Karpas-422 (cell line): ENCODE data around the gene DPF3. TPM values are rescaled to one million over a fixed set of nuclear protein-coding genes. Genes with fewer than 3 reads are reported as not detected.

ENCODE experiments used
- DNase-seq: peaks from one replicate; pipeline ENCODE4 v3.0.0-alpha.2; 2015
- H2AFZ ChIP-seq: fragments of 200-600 bp; sonication (generic); 2 replicates; pipeline ENCODE4 v1.6.1; 2014; ENCODE audit warnings: antibody characterized with exemption, low read length, mixed read lengths
- H3K27ac ChIP-seq: fragments of 200-600 bp; sonication (generic); 2 replicates; pipeline ENCODE4 v1.5.1; 2014; ENCODE audit warnings: mild to moderate bottlenecking, low read length, moderate library complexity
- H3K27me3 ChIP-seq: fragments of 200-600 bp; sonication (generic); 2 replicates; pipeline ENCODE4 v1.6.1; 2014; ENCODE audit warnings: low read length, mixed read lengths
- H3K36me3 ChIP-seq: fragments of 200-600 bp; sonication (generic); 2 replicates; pipeline ENCODE4 v1.6.1; 2014; ENCODE audit warnings: low read length, mixed read lengths; ENCODE audit not compliant: insufficient read depth
- H3K4me1 ChIP-seq: fragments of 200-600 bp; sonication (generic); 2 replicates; pipeline ENCODE4 v1.6.1; 2014; ENCODE audit warnings: mild to moderate bottlenecking, low read length, mixed read lengths
- H3K4me2 ChIP-seq: fragments of 200-600 bp; sonication (generic); 2 replicates; pipeline ENCODE4 v1.6.1; 2014; ENCODE audit warnings: low read length, low read depth, mild to moderate bottlenecking; ENCODE audit not compliant: poor library complexity, severe bottlenecking
- H3K4me3 ChIP-seq: fragments of 200-600 bp; sonication (generic); 2 replicates; pipeline ENCODE4 v1.5.1; 2014; ENCODE audit warnings: mild to moderate bottlenecking, antibody characterized with exemption, low read length, mixed read lengths
- H3K79me2 ChIP-seq: fragments of 200-600 bp; sonication (generic); 2 replicates; pipeline ENCODE4 v1.6.1; 2014; ENCODE audit warnings: mild to moderate bottlenecking, low read length, mixed read lengths
- H3K9ac ChIP-seq: fragments of 200-600 bp; sonication (generic); 2 replicates; pipeline ENCODE4 v1.6.0; 2014; ENCODE audit warnings: low read length
- H3K9me2 ChIP-seq: fragments of 200-600 bp; sonication (generic), shearing (Covaris generic); replicated peaks from 2 replicates; pipeline ENCODE4 v1.6.0; 2014; ENCODE audit warnings: mild to moderate bottlenecking, low read length, moderate library complexity; ENCODE audit not compliant: insufficient read depth
- H3K9me3 ChIP-seq: fragments of 300-700, 200-600 bp; sonication (generic); 2 replicates; pipeline ENCODE4 v1.6.1; 2014; ENCODE audit warnings: low read length, mixed read lengths
- H4K20me1 ChIP-seq: fragments of 200-600 bp; sonication (generic); 2 replicates; pipeline ENCODE4 v1.6.1; 2014; ENCODE audit warnings: mild to moderate bottlenecking, antibody characterized with exemption, low read length, low read depth; ENCODE audit not compliant: insufficient read depth
- total RNA-seq: library from RNA; depleted of rRNA; stranded (reverse); fragments of >200 nt; shearing (Covaris generic); gene quantifications from 2 replicates; pipeline ENCODE4 v1.2.3, GENCODE V29; 2014; ENCODE audit warnings: low replicate concordance

The DPF3 gene
- total RNA-seq, 1 experiment from 2014 or later = 3.1 TPM

DNA sequence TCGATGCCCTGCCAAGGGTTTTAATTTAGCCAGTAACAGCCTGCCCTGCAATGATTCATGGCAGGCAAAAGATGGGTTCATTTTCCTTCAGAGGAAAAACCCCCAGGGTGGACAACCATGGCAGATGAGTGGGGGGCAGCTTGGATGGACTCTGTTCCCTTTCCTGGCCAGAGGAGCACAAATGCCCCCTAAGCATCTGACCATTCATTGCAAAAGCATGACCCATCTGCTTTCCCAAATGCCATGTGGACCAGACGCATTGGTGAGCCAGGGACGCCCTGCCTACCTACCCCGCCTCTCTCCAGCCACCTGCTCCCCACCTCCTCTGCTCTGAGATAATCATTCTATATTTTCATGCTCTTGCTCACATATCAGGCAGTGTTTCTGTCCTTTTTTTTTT, 281.9 kb downstream of the DPF3 start:
- no peak for DNase-seq
- Histone ChIP-seq H3K4me2 (no peak overlapping the region), H3K9ac (no peak overlapping the region), H3K27ac (no peak overlapping the region), H3K79me2 (no peaks in the 10 kb centered on the region), H3K4me3 (no peak overlapping the region), H3K27me3 (no peaks in the 10 kb centered on the region), H3K4me1 (no peaks in the 10 kb centered on the region), H4K20me1 (no peaks in the 10 kb centered on the region), H2AFZ (no peak overlapping the region), H3K36me3 (no peaks in the 10 kb centered on the region), H3K9me3 (no peaks in the 10 kb centered on the region), H3K9me2 (no peaks in the 10 kb centered on the region)

DNA sequence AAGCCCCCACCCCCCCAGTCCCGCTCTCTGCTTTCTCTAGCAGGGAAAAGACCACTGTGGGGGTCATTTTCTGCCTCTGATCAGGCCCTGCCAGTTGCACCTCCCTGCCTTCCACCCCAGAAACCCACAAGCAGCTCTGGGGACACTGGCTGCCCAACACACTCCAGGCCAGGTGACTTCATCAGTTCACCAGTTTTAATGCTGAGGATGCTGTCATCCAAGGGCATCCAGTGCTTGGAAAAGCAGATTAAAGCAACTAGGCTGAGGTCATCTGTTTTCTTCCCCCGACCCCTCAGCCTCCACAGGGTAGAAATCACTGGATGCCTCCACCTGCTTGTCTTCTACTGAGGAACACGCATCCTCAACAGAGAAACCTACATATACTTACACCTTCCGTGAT, 282.4 kb downstream of the DPF3 start:
- Histone ChIP-seq H3K4me3 (no peak overlapping the region), H3K27me3 (no peaks in the 10 kb centered on the region), H3K79me2 (no peaks in the 10 kb centered on the region), H2AFZ (no peak overlapping the region), H3K4me1 (no peaks in the 10 kb centered on the region), H3K9me2 (no peaks in the 10 kb centered on the region), H3K9ac (no peak overlapping the region), H3K4me2 (no peak overlapping the region), H4K20me1 (no peaks in the 10 kb centered on the region), H3K27ac (no peak overlapping the region), H3K9me3 (no peaks in the 10 kb centered on the region), H3K36me3 (no peaks in the 10 kb centered on the region)
- no peak for DNase-seq

DNA sequence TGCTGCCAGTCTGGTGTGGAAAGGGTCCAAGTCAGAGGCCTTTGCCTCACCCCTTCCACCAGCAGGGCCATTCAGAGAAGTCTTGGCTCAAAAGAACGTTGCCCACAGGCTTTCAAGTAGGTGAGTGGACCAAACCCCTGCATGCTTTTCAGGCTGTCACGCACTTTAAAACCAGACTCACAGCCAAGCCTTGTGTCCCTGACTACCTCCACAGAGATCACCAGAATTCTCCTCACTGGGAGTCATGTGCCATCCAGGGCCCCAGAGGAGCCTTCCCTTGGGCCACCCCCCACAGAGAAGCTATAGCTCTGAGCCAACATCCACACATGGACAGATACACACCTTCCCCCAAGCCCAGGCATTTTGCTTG, 283.1 kb downstream of the DPF3 start:
- no peak overlapping the region for H3K4me2 ChIP-seq
- DNase-seq = no peak
- no peak overlapping the region for H3K27ac ChIP-seq
- H3K4me3 ChIP-seq = no peak overlapping the region
- no peaks in the 10 kb centered on the region for H4K20me1 ChIP-seq
- H3K9me2 ChIP-seq = no peaks in the 10 kb centered on the region
- H3K27me3 ChIP-seq = no peaks in the 10 kb centered on the region
- no peaks in the 10 kb centered on the region for H3K4me1 ChIP-seq
- H3K36me3 ChIP-seq = no peaks in the 10 kb centered on the region
- H3K9ac ChIP-seq = no peak overlapping the region
- H3K9me3 ChIP-seq = no peaks in the 10 kb centered on the region
- no peak overlapping the region for H2AFZ ChIP-seq
- H3K79me2 ChIP-seq = no peaks in the 10 kb centered on the region

DNA sequence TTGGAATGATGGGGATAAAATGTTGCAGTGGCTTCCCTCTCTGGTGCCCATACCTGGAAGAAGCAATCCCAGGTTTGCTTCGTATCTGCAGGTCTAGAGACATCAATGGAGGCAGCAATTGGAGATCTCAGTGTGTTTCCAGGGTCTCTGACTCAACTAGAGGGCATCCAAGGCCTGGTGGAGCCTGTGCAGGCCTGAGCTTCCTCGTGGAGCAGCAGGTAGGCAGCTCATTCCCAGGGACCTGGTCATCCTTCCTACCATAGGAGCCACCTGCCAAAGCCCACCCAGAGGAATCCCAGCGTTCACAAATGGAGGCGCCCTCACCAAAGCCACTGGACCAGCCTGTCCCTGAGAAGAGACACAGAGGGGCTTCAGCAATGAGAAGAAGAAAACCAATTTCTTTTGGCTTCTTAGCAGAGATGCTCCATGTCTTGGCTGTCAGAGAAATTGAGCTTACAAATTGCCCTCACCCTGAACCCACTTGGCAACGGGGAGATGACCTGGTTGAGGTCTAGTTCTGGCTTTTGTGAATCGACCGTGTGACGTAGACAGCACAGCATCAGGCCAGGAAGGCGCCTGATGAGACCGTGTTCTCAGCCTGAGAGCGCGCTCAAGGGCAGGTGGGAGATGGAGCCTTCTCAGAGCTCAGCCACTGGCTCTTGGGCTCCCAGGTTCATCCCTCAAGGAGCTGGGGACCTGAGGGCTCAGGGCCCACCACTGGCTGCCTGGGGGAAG, 283.6 kb downstream of the DPF3 start:
- Histone ChIP-seq H3K9ac (no peak overlapping the region), H4K20me1 (no peaks in the 10 kb centered on the region), H3K4me1 (no peaks in the 10 kb centered on the region), H3K36me3 (no peaks in the 10 kb centered on the region), H3K4me2 (no peak overlapping the region), H3K27me3 (no peaks in the 10 kb centered on the region), H3K79me2 (no peaks in the 10 kb centered on the region), H3K9me3 (no peaks in the 10 kb centered on the region), H2AFZ (no peak overlapping the region), H3K9me2 (no peaks in the 10 kb centered on the region), H3K4me3 (no peak overlapping the region), H3K27ac (no peak overlapping the region)
- no peak for DNase-seq

DNA sequence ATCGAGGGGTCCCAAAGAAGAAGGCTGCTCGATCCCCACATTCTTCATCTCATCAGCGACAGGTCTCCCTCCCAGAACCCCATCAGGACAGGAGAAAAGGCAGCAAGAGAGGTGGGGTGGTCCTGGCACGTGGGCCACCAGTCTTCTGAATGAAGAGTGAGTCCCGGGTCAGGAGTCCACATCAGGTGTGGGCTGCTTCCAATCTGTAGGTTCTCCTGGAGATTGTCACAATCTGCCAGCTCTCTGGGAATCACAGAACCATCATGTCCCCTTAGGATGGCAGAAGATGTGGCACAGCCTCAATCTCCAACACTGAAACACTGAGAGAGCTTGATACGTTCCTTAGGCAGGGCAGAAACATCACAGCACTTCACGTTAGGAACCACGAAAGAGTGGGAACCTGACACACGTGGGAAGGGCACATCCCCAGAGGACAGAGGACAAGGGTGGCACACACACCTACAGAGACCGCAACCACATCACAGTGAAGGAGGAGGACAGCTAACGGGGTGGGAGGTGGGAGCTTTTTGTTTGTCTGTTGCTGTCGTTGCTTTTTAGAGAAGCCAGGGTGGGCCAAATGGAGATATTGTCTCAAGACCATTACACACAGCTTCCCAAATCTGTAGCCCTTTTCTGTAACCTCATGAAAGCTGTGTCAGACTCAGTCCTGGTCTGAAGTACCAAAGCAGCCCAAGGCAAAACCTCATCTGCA, 284.5 kb downstream of the DPF3 start:
- no peak overlapping the region for H3K9ac ChIP-seq
- H3K4me2 ChIP-seq = no peak overlapping the region
- no peaks in the 10 kb centered on the region for H4K20me1 ChIP-seq
- no peaks in the 10 kb centered on the region for H3K9me3 ChIP-seq
- H3K36me3 ChIP-seq = no peaks in the 10 kb centered on the region
- no peak overlapping the region for H2AFZ ChIP-seq
- no peak for DNase-seq
- no peaks in the 10 kb centered on the region for H3K27me3 ChIP-seq
- no peaks in the 10 kb centered on the region for H3K79me2 ChIP-seq
- H3K27ac ChIP-seq = no peak overlapping the region
- no peak overlapping the region for H3K4me3 ChIP-seq
- H3K9me2 ChIP-seq = no peaks in the 10 kb centered on the region
- no peaks in the 10 kb centered on the region for H3K4me1 ChIP-seq

DNA sequence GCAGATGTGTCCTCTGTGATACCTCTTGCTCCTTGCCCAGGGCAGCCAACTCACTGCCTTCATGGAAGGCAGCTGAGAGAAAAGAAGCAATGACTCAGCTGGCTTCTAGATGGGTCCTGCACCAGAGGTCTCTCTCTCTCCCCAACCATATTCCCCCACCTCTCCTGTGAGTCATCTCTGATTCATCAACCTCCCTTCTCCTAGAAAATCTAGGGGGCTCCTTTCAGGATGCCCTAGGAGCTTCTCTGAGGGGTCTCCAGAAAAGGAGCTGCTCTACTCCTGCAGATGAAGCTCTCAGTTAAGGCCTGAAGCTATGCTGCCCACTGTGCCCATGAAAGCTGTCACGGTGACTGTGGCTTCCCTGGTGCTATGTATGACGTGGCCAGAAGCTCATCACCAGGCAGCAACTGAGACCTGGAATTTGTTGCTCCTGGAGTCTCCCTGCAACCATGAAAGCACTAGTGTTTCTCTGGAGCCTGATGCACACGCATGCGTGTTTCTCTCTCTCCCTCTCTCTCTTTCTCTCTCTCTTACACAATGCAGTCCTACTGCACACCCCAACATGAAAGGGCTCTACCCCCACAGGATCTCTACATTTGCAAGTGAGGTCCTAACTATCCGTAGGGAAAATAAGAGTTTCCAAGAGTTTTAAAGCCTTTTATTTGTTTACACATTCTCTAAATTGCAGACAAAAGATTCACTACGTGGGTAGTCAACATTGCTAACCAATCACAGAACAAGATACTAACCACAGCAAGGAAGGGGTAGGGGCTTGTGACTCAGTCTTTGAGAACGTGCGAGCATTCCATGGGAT, 285.3 kb downstream of the DPF3 start:
- Histone ChIP-seq H3K36me3 (no peaks in the 10 kb centered on the region), H3K27ac (no peak overlapping the region), H3K4me2 (no peak overlapping the region), H3K79me2 (no peaks in the 10 kb centered on the region), H3K4me3 (no peak overlapping the region), H3K9ac (no peak overlapping the region), H3K9me3 (no peaks in the 10 kb centered on the region), H3K27me3 (no peaks in the 10 kb centered on the region), H4K20me1 (no peaks in the 10 kb centered on the region), H2AFZ (no peak overlapping the region), H3K9me2 (no peaks in the 10 kb centered on the region), H3K4me1 (no peaks in the 10 kb centered on the region)
- DNase-seq = no peak

DNA sequence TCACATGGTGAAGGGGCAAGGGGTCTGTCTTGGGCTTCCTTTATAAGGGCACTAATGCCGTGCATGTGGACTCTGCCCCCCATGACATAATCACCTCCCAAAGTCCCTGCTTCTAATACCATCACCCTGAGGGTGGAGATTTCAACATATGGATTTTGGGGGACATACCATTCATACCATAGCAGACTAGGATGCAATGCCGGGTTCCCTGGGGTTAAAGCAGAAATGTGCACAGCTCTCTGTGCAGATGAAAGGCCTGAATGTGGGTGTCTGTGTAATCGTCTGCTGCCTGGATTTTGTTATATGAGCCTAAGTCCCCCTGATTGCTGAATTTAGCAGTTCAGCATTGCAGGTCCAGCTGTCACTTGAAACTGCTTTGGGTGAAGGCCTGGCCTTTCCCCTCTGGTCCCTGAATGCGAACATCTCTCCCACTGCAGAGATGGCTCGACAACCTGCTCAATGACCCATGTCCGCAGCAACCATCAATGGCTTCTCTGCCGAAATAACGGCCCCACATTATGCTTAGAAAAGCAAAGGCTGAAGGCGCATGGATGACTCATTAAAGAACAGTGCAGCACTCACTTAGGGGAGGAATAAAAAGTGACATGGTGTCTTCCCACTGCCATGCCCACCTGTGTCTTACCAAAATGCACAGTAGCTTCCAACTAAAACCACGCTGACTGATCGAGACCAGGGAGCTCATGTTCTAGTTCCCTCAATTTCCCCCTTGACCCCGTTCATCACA, 286.3 kb downstream of the DPF3 start:
- H3K79me2 ChIP-seq = no peaks in the 10 kb centered on the region
- no peaks in the 10 kb centered on the region for H3K36me3 ChIP-seq
- H3K9me3 ChIP-seq = no peaks in the 10 kb centered on the region
- H3K4me1 ChIP-seq = no peaks in the 10 kb centered on the region
- no peak overlapping the region for H3K4me2 ChIP-seq
- no peaks in the 10 kb centered on the region for H4K20me1 ChIP-seq
- H3K9me2 ChIP-seq = no peaks in the 10 kb centered on the region
- no peaks in the 10 kb centered on the region for H3K27me3 ChIP-seq
- H3K9ac ChIP-seq = no peak overlapping the region
- no peak overlapping the region for H3K4me3 ChIP-seq
- no peak overlapping the region for H2AFZ ChIP-seq
- H3K27ac ChIP-seq = no peak overlapping the region
- no peak for DNase-seq

DNA sequence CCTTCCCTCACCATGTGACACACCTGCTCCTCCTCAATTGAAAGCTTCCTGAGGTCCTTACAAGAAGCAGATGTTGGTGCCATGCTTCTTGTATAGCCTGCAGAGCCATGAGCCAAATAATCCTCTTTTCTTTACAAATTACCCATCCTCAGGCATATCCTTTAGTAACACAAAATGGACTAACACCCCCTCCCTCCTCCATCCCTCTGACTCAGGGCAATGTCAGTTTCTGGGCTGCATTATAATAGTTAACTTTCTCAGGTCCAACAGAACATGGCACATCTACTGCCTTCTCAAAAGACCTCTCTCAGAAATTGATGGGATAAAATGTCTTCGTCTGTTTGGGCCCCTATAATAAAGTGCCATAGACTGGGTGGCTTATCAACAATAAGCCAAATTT, 287.0 kb downstream of the DPF3 start:
- Histone ChIP-seq H3K27me3 (no peaks in the 10 kb centered on the region), H3K9me3 (no peaks in the 10 kb centered on the region), H4K20me1 (no peaks in the 10 kb centered on the region), H3K36me3 (no peaks in the 10 kb centered on the region), H3K4me2 (no peak overlapping the region), H3K4me3 (no peak overlapping the region), H2AFZ (no peak overlapping the region), H3K27ac (no peak overlapping the region), H3K4me1 (no peaks in the 10 kb centered on the region), H3K9me2 (no peaks in the 10 kb centered on the region), H3K79me2 (no peaks in the 10 kb centered on the region), H3K9ac (no peak overlapping the region)
- no peak for DNase-seq
